HEK293 (cell line): Measurements from ENCODE around the gene ITPRIPL2.

Source experiments
- HOXD13 ChIP-seq: sonication (generic); formaldehyde crosslinking; IDR thresholded peaks from 2 replicates; pipeline ENCODE4 v1.8.0; 2022; ENCODE audit warnings: missing genetic modification reagents, borderline replicate concordance
- SETDB1 ChIP-seq: IDR thresholded peaks from one replicate; pipeline ENCODE4 v1.6.1; 2017; ENCODE audit warnings: mild to moderate bottlenecking, low read length, moderate library complexity, mixed read lengths; ENCODE audit not compliant: insufficient read length
- SP2 ChIP-seq: fragments of 450-650 bp; formaldehyde crosslinking; IDR thresholded peaks from 2 replicates; pipeline ENCODE4 v1.5.1; 2016; ENCODE audit warnings: missing biosample characterization, missing genetic modification characterization
- SP3 ChIP-seq: fragments of 450-650 bp; formaldehyde crosslinking; IDR thresholded peaks from 2 replicates; pipeline ENCODE4 v1.5.1; 2016; ENCODE audit warnings: missing biosample characterization, missing genetic modification characterization
- ZNF155 ChIP-seq: fragments of 450-650 bp; formaldehyde crosslinking; IDR thresholded peaks from 2 replicates; pipeline ENCODE4 v1.5.1; 2016; ENCODE audit warnings: missing biosample characterization, missing genetic modification characterization
- ZNF324 ChIP-seq: fragments of 450-650 bp; formaldehyde crosslinking; IDR thresholded peaks from 2 replicates; pipeline ENCODE4 v1.5.1; 2016; ENCODE audit warnings: missing biosample characterization, missing genetic modification characterization
- ZNF585B ChIP-seq: fragments of 450-650 bp; formaldehyde crosslinking; IDR thresholded peaks from 2 replicates; pipeline ENCODE4 v1.5.1; 2016; ENCODE audit warnings: missing biosample characterization, missing genetic modification characterization
- ZNF664 ChIP-seq: fragments of 450-650 bp; formaldehyde crosslinking; IDR thresholded peaks from 2 replicates; pipeline ENCODE4 v1.5.1; 2016; ENCODE audit warnings: missing biosample characterization, missing genetic modification characterization
- ZNF768 ChIP-seq: fragments of 450-650 bp; formaldehyde crosslinking; IDR thresholded peaks from 2 replicates; pipeline ENCODE4 v1.5.1; 2018; ENCODE audit warnings: missing biosample characterization, mild to moderate bottlenecking, missing genetic modification characterization
- ZSCAN30 ChIP-seq: fragments of 450-650 bp; IDR thresholded peaks from 2 replicates; pipeline ENCODE4 v1.5.1; 2018; ENCODE audit warnings: missing biosample characterization, mild to moderate bottlenecking, missing genetic modification characterization, moderate library complexity
- TF ChIP-seq, protein P1 (sequence below): fragments of 450-650 bp; formaldehyde crosslinking; IDR thresholded peaks from 2 replicates; pipeline ENCODE4 v1.5.1; 2016; ENCODE audit warnings: missing biosample characterization, missing genetic modification characterization
- TF ChIP-seq, protein P2 (sequence below): fragments of 450-650 bp; IDR thresholded peaks from 2 replicates; pipeline ENCODE4 v1.5.1; 2018; ENCODE audit warnings: missing biosample characterization, missing genetic modification characterization
- TF ChIP-seq, protein P3 (sequence below): fragments of 450-650 bp; formaldehyde crosslinking; IDR thresholded peaks from 2 replicates; pipeline ENCODE4 v1.5.1; 2016; ENCODE audit warnings: missing biosample characterization, missing genetic modification characterization, low read depth
- TF ChIP-seq, protein P4 (sequence below): fragments of 450-650 bp; formaldehyde crosslinking; IDR thresholded peaks from 2 replicates; pipeline ENCODE4 v1.5.1; 2016; ENCODE audit warnings: missing biosample characterization, missing genetic modification characterization
- TF ChIP-seq, protein P5 (sequence below): fragments of 450-650 bp; formaldehyde crosslinking; IDR thresholded peaks from 2 replicates; pipeline ENCODE4 v1.5.1; 2016; ENCODE audit warnings: missing biosample characterization, missing genetic modification characterization
- TF ChIP-seq, protein P6 (sequence below): fragments of 450-650 bp; formaldehyde crosslinking; IDR thresholded peaks from 2 replicates; pipeline ENCODE4 v1.5.1; 2016; ENCODE audit warnings: missing biosample characterization, missing genetic modification characterization
- TF ChIP-seq, protein P7 (sequence below): fragments of 450-650 bp; formaldehyde crosslinking; IDR thresholded peaks from 2 replicates; pipeline ENCODE4 v1.5.1; 2016; ENCODE audit warnings: missing biosample characterization, missing genetic modification characterization, borderline replicate concordance
- TF ChIP-seq, protein P8 (sequence below): fragments of 450-650 bp; formaldehyde crosslinking; IDR thresholded peaks from 2 replicates; pipeline ENCODE4 v1.5.1; 2017; ENCODE audit warnings: missing biosample characterization, missing genetic modification characterization

The ITPRIPL2 gene

DNA sequence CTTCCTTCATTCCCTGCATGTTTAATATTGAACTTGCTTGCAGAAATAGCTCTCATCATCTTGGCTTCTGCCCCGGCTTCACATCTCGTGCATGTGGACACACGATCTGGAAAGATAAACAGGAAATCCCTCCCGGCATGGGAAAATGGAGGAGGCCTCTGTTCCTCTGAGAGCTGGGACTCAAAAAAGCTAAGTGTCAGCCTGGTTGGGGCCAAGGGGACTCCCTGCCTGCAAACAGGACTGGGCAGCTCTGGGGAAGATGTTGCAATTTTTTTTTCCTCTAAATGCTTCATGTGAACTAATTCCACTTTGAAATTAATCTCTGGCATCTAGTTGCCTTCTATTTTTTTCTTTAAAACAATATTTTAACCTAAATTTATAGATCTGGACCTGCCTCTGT is 24.8 kb downstream of the ITPRIPL2 start (continued):
- TF ChIP-seq, protein P1, sequence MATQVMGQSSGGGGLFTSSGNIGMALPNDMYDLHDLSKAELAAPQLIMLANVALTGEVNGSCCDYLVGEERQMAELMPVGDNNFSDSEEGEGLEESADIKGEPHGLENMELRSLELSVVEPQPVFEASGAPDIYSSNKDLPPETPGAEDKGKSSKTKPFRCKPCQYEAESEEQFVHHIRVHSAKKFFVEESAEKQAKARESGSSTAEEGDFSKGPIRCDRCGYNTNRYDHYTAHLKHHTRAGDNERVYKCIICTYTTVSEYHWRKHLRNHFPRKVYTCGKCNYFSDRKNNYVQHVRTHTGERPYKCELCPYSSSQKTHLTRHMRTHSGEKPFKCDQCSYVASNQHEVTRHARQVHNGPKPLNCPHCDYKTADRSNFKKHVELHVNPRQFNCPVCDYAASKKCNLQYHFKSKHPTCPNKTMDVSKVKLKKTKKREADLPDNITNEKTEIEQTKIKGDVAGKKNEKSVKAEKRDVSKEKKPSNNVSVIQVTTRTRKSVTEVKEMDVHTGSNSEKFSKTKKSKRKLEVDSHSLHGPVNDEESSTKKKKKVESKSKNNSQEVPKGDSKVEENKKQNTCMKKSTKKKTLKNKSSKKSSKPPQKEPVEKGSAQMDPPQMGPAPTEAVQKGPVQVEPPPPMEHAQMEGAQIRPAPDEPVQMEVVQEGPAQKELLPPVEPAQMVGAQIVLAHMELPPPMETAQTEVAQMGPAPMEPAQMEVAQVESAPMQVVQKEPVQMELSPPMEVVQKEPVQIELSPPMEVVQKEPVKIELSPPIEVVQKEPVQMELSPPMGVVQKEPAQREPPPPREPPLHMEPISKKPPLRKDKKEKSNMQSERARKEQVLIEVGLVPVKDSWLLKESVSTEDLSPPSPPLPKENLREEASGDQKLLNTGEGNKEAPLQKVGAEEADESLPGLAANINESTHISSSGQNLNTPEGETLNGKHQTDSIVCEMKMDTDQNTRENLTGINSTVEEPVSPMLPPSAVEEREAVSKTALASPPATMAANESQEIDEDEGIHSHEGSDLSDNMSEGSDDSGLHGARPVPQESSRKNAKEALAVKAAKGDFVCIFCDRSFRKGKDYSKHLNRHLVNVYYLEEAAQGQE (tag by site-specific recombination), result no peak
- TF ChIP-seq, protein P2, sequence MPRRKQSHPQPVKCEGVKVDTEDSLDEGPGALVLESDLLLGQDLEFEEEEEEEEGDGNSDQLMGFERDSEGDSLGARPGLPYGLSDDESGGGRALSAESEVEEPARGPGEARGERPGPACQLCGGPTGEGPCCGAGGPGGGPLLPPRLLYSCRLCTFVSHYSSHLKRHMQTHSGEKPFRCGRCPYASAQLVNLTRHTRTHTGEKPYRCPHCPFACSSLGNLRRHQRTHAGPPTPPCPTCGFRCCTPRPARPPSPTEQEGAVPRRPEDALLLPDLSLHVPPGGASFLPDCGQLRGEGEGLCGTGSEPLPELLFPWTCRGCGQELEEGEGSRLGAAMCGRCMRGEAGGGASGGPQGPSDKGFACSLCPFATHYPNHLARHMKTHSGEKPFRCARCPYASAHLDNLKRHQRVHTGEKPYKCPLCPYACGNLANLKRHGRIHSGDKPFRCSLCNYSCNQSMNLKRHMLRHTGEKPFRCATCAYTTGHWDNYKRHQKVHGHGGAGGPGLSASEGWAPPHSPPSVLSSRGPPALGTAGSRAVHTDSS, result no peak
- TF ChIP-seq, protein P3, sequence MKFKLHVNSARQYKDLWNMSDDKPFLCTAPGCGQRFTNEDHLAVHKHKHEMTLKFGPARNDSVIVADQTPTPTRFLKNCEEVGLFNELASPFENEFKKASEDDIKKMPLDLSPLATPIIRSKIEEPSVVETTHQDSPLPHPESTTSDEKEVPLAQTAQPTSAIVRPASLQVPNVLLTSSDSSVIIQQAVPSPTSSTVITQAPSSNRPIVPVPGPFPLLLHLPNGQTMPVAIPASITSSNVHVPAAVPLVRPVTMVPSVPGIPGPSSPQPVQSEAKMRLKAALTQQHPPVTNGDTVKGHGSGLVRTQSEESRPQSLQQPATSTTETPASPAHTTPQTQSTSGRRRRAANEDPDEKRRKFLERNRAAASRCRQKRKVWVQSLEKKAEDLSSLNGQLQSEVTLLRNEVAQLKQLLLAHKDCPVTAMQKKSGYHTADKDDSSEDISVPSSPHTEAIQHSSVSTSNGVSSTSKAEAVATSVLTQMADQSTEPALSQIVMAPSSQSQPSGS, result no peak
- TF ChIP-seq ZNF585B (tag by site-specific recombination) (no peak), SP2 (tag by site-specific recombination) (peak; percentile 40), ZNF155 (tag by site-specific recombination) (no peak), ZSCAN30 (no peak), ZNF324 (tag by site-specific recombination) (no peak), SETDB1 (no peak), SP3 (tag by site-specific recombination) (no peak), ZNF768 (no peak), HOXD13 (CRISPR knock-in tag) (no peak), ZNF664 (tag by site-specific recombination) (no peak)
- TF ChIP-seq, protein P4, sequence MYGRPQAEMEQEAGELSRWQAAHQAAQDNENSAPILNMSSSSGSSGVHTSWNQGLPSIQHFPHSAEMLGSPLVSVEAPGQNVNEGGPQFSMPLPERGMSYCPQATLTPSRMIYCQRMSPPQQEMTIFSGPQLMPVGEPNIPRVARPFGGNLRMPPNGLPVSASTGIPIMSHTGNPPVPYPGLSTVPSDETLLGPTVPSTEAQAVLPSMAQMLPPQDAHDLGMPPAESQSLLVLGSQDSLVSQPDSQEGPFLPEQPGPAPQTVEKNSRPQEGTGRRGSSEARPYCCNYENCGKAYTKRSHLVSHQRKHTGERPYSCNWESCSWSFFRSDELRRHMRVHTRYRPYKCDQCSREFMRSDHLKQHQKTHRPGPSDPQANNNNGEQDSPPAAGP (tag by site-specific recombination), result peak; percentile 56; the same call in 1 of the 2 replicates
- TF ChIP-seq, protein P5, sequence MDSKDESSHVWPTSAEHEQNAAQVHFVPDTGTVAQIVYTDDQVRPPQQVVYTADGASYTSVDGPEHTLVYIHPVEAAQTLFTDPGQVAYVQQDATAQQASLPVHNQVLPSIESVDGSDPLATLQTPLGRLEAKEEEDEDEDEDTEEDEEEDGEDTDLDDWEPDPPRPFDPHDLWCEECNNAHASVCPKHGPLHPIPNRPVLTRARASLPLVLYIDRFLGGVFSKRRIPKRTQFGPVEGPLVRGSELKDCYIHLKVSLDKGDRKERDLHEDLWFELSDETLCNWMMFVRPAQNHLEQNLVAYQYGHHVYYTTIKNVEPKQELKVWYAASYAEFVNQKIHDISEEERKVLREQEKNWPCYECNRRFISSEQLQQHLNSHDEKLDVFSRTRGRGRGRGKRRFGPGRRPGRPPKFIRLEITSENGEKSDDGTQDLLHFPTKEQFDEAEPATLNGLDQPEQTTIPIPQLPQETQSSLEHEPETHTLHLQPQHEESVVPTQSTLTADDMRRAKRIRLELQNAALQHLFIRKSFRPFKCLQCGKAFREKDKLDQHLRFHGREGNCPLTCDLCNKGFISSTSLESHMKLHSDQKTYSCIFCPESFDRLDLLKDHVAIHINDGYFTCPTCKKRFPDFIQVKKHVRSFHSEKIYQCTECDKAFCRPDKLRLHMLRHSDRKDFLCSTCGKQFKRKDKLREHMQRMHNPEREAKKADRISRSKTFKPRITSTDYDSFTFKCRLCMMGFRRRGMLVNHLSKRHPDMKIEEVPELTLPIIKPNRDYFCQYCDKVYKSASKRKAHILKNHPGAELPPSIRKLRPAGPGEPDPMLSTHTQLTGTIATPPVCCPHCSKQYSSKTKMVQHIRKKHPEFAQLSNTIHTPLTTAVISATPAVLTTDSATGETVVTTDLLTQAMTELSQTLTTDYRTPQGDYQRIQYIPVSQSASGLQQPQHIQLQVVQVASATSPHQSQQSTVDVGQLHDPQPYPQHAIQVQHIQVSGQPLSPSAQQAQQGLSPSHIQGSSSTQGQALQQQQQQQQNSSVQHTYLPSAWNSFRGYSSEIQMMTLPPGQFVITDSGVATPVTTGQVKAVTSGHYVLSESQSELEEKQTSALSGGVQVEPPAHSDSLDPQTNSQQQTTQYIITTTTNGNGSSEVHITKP (tag by site-specific recombination), result peak; percentile 86
- TF ChIP-seq, protein P6, sequence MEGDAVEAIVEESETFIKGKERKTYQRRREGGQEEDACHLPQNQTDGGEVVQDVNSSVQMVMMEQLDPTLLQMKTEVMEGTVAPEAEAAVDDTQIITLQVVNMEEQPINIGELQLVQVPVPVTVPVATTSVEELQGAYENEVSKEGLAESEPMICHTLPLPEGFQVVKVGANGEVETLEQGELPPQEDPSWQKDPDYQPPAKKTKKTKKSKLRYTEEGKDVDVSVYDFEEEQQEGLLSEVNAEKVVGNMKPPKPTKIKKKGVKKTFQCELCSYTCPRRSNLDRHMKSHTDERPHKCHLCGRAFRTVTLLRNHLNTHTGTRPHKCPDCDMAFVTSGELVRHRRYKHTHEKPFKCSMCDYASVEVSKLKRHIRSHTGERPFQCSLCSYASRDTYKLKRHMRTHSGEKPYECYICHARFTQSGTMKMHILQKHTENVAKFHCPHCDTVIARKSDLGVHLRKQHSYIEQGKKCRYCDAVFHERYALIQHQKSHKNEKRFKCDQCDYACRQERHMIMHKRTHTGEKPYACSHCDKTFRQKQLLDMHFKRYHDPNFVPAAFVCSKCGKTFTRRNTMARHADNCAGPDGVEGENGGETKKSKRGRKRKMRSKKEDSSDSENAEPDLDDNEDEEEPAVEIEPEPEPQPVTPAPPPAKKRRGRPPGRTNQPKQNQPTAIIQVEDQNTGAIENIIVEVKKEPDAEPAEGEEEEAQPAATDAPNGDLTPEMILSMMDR (tag by site-specific recombination), result no peak
- TF ChIP-seq, protein P7, sequence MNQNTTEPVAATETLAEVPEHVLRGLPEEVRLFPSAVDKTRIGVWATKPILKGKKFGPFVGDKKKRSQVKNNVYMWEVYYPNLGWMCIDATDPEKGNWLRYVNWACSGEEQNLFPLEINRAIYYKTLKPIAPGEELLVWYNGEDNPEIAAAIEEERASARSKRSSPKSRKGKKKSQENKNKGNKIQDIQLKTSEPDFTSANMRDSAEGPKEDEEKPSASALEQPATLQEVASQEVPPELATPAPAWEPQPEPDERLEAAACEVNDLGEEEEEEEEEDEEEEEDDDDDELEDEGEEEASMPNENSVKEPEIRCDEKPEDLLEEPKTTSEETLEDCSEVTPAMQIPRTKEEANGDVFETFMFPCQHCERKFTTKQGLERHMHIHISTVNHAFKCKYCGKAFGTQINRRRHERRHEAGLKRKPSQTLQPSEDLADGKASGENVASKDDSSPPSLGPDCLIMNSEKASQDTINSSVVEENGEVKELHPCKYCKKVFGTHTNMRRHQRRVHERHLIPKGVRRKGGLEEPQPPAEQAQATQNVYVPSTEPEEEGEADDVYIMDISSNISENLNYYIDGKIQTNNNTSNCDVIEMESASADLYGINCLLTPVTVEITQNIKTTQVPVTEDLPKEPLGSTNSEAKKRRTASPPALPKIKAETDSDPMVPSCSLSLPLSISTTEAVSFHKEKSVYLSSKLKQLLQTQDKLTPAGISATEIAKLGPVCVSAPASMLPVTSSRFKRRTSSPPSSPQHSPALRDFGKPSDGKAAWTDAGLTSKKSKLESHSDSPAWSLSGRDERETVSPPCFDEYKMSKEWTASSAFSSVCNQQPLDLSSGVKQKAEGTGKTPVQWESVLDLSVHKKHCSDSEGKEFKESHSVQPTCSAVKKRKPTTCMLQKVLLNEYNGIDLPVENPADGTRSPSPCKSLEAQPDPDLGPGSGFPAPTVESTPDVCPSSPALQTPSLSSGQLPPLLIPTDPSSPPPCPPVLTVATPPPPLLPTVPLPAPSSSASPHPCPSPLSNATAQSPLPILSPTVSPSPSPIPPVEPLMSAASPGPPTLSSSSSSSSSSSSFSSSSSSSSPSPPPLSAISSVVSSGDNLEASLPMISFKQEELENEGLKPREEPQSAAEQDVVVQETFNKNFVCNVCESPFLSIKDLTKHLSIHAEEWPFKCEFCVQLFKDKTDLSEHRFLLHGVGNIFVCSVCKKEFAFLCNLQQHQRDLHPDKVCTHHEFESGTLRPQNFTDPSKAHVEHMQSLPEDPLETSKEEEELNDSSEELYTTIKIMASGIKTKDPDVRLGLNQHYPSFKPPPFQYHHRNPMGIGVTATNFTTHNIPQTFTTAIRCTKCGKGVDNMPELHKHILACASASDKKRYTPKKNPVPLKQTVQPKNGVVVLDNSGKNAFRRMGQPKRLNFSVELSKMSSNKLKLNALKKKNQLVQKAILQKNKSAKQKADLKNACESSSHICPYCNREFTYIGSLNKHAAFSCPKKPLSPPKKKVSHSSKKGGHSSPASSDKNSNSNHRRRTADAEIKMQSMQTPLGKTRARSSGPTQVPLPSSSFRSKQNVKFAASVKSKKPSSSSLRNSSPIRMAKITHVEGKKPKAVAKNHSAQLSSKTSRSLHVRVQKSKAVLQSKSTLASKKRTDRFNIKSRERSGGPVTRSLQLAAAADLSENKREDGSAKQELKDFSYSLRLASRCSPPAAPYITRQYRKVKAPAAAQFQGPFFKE (tag by site-specific recombination), result no peak
- TF ChIP-seq, protein P8, sequence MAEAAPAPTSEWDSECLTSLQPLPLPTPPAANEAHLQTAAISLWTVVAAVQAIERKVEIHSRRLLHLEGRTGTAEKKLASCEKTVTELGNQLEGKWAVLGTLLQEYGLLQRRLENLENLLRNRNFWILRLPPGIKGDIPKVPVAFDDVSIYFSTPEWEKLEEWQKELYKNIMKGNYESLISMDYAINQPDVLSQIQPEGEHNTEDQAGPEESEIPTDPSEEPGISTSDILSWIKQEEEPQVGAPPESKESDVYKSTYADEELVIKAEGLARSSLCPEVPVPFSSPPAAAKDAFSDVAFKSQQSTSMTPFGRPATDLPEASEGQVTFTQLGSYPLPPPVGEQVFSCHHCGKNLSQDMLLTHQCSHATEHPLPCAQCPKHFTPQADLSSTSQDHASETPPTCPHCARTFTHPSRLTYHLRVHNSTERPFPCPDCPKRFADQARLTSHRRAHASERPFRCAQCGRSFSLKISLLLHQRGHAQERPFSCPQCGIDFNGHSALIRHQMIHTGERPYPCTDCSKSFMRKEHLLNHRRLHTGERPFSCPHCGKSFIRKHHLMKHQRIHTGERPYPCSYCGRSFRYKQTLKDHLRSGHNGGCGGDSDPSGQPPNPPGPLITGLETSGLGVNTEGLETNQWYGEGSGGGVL (tag by site-specific recombination), result no peak
